ENCODE results near the gene MPIG6B. TPM values are rescaled to one million over a fixed set of nuclear protein-coding genes. Genes with fewer than 3 reads are reported as not detected.

MPIG6B gene
- polyA plus RNA-seq, 1 donor (not counting 4 experiments of a cell fraction or from before 2014, with no cell fraction given) = 0.10 TPM

- Histone ChIP-seq H3K9me3 (ENCODE audit: control insufficient read depth, low read depth, low read length) (no peaks in the 10 kb centered on the region), H3K9ac (ENCODE audit: control insufficient read depth, extremely low read depth, insufficient read depth, low read length) (no peak overlapping the region), H3K27ac (ENCODE audit: control insufficient read depth, insufficient read depth, low read length) (no peak overlapping the region), H3K9me1 (ENCODE audit: control insufficient read depth, extremely low read depth, insufficient read depth, low read length) (no peaks in the 10 kb centered on the region), H3K4me2 (ENCODE audit: control insufficient read depth, extremely low read depth, insufficient read depth, low read depth, low read length) (no peak overlapping the region), H2AFZ (ENCODE audit: control insufficient read depth, low read length) (no peak overlapping the region), H4K20me1 (ENCODE audit: control insufficient read depth, extremely low read depth, insufficient read depth, low read length) (no peaks in the 10 kb centered on the region), H3K27me3 (ENCODE audit: control insufficient read depth, extremely low read depth, insufficient read depth, low read length) (no peaks in the 10 kb centered on the region), H3K36me3 (ENCODE audit: control insufficient read depth in 2 of 2, extremely low read depth in 1 of 2, insufficient read depth in 2 of 2, low read length in 2 of 2) (peaks cover 7 to 41% of the 10 kb centered on the region in 2 experiments), H3K4me3 (ENCODE audit: control insufficient read depth in 2 of 3, extremely low read depth in 1 of 3, insufficient read depth in 2 of 3, low read depth in 1 of 3, low read length in 3 of 3) (no peak overlapping the region), H3K4me1 (ENCODE audit: control insufficient read depth, extremely low read depth, insufficient read depth, low read length) (no peaks in the 10 kb centered on the region), H3K79me2 (ENCODE audit: control insufficient read depth, insufficient read depth, low read length) (no peaks in the 10 kb centered on the region)
- DNase-seq (ENCODE audit: low read depth, low spot score) = no peak
- TF ChIP-seq EZH2 (IDR thresholded peaks at IDR 0.05; ENCODE audit: low read length) = no peak
- TF ChIP-seq CTCF (optimal IDR thresholded peaks at IDR 0.05 in 1 of 3, IDR thresholded peaks at IDR 0.05 in 1 of 3, conservative IDR thresholded peaks at IDR 0.05 in 1 of 3; ENCODE audit: extremely low read depth in 1 of 3, insufficient read depth in 2 of 3, low read length in 3 of 3) = no peak
- no peak for FAIRE-seq
- dilution Hi-C loops (cut with MboI; ENCODE audit: extremely low pct_ligation_motif_present, low sequenced_read_pairs) = no loop called here
Measured at GRCh38 chr6:31687321-31687720, 35.9 kb upstream of the MPIG6B start.

GRCh38 chr6:31687860-31688693 lies 35.1 kb upstream of the MPIG6B start:
- Histone ChIP-seq H2AFZ (ENCODE audit: control insufficient read depth, low read length) (no peak overlapping the region), H4K20me1 (ENCODE audit: control insufficient read depth, extremely low read depth, insufficient read depth, low read length) (no peaks in the 10 kb centered on the region), H3K9me3 (ENCODE audit: control insufficient read depth, low read depth, low read length) (no peaks in the 10 kb centered on the region), H3K27ac (ENCODE audit: control insufficient read depth, insufficient read depth, low read length) (no peak overlapping the region), H3K9ac (ENCODE audit: control insufficient read depth, extremely low read depth, insufficient read depth, low read length) (no peak overlapping the region), H3K9me1 (ENCODE audit: control insufficient read depth, extremely low read depth, insufficient read depth, low read length) (no peaks in the 10 kb centered on the region), H3K79me2 (ENCODE audit: control insufficient read depth, insufficient read depth, low read length) (no peaks in the 10 kb centered on the region), H3K4me3 (ENCODE audit: control insufficient read depth in 2 of 3, extremely low read depth in 1 of 3, insufficient read depth in 2 of 3, low read depth in 1 of 3, low read length in 3 of 3) (no peak overlapping the region), H3K36me3 (ENCODE audit: control insufficient read depth in 2 of 2, extremely low read depth in 1 of 2, insufficient read depth in 2 of 2, low read length in 2 of 2) (peaks cover 11 to 44% of the 10 kb centered on the region in 2 experiments), H3K4me1 (ENCODE audit: control insufficient read depth, extremely low read depth, insufficient read depth, low read length) (no peaks in the 10 kb centered on the region), H3K4me2 (ENCODE audit: control insufficient read depth, extremely low read depth, insufficient read depth, low read depth, low read length) (no peak overlapping the region), H3K27me3 (ENCODE audit: control insufficient read depth, extremely low read depth, insufficient read depth, low read length) (no peaks in the 10 kb centered on the region)
- FAIRE-seq (no peak), DNase-seq (ENCODE audit: low read depth, low spot score) (no peak)
- dilution Hi-C loops (cut with MboI; ENCODE audit: extremely low pct_ligation_motif_present, low sequenced_read_pairs) = no loop called here
- TF ChIP-seq CTCF (optimal IDR thresholded peaks at IDR 0.05 in 1 of 3, IDR thresholded peaks at IDR 0.05 in 1 of 3, conservative IDR thresholded peaks at IDR 0.05 in 1 of 3; ENCODE audit: extremely low read depth in 1 of 3, insufficient read depth in 2 of 3, low read length in 3 of 3) (no peak), EZH2 (IDR thresholded peaks at IDR 0.05; ENCODE audit: low read length) (no peak)

All from keratinocyte (primary cell).